Memory B cell (primary cell): ENCODE measurements around the gene CCL25.
A peak's percentile ranks its signal among the peaks of the same experiment; 100 is the strongest.
"Not testable (repeated sequence)": the region's sequence is repeated elsewhere in the genome, so short reads cannot be mapped to it uniquely, and the experiment has no call there.

Source experiments
- ATAC-seq: fragments of 150-1000 bp; cut with Tn5 transposase; 2 replicates; pipeline ENCODE4 v1.10.0; 2021; ENCODE audit warnings: low read depth, mild to moderate bottlenecking, moderate library complexity
- DNase-seq, 2 donors: peaks; one replicate each; pipeline ENCODE4 v3.0.0; 2022; ENCODE audit warnings: low spot score in 2 of 2
- H3K27ac Mint-ChIP-seq: one replicate; pipeline ENCODE4 v1.8.0; 2022; ENCODE audit warnings: mild to moderate bottlenecking, moderate library complexity, mixed read lengths
- H3K27me3 Mint-ChIP-seq: one replicate; pipeline ENCODE4 v1.8.0; 2022; ENCODE audit warnings: mixed read lengths
- H3K36me3 Mint-ChIP-seq: one replicate; pipeline ENCODE4 v1.8.0; 2022; ENCODE audit warnings: mild to moderate bottlenecking, mixed read lengths
- H3K4me1 Mint-ChIP-seq: one replicate; pipeline ENCODE4 v1.8.0; 2022; ENCODE audit warnings: mixed read lengths
- H3K4me3 Mint-ChIP-seq: one replicate; pipeline ENCODE4 v1.8.0; 2022; ENCODE audit warnings: mild to moderate bottlenecking, moderate library complexity, mixed read lengths
- H3K9me3 Mint-ChIP-seq: one replicate; pipeline ENCODE4 v1.8.0; 2022; ENCODE audit warnings: mixed read lengths

The CCL25 gene

DNA sequence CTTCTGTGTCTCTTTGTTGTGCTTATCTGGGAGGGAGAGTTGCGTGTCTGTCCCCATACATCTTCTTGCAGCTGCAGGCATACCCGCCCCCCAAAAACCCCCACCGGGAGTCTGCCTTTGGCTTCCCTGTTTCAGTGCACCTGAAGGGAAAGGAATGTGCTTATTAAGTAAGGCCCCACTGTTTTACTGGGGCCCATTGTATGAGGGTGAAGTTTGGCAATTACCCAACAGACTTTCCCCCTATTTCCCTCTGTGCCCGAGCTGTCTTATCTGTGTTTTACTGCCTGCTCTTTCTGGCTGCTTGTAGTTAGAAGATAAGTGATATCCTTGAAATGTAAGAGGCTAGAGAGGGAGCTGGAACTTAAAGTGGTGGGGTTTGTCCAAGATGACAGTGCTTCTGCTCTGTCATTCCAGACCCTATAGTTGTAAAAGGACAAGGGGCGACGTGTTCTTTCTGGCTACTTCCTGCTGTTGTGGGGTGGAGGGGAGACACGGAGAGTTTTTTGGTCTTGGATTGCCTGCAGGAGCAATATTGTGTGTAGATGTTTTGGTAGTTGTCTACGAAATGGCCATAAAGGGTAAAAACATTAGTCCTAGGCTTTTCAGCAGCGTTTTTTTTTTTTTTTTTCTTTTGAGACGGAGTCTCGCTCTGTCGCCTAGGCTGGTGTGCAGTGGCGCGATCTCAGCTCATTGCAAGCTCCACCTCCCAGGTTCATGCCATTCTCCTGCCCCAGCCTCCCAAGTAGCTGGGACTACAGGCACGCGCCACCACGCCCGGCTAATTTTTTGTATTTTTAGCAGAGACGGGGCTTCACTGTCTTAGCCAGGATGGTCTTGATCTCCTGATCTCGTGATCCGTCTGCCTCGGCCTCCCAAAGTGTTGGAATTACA lies 19.0 kb upstream of the CCL25 start:
- not testable (repeated sequence) for ATAC-seq, H3K27ac Mint-ChIP-seq, H3K9me3 Mint-ChIP-seq, H3K4me3 Mint-ChIP-seq, H3K4me1 Mint-ChIP-seq, H3K36me3 Mint-ChIP-seq, DNase-seq
- H3K27me3 Mint-ChIP-seq, result peaks cover 14% of the 10 kb centered on the region

DNA sequence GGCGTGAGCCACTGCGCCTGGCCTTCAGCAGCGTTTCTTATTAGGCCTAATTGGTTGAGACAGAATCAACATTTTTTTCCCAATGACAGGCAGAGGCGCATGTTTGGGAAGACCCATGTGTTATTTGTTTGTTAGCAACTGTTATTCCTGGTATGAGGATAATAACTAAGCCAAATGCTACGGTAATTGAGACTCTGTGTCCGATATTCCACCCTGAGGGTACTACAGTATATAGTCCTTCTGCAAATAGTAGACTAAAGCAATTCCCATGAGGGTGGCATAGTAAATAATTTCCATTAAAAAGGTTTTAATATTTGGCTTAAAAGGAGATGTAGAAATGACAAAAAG lies 18.4 kb upstream of the CCL25 start:
- Mint-ChIP-seq H3K9me3 (peaks cover 2% of the 10 kb centered on the region), H3K4me1 (no peaks in the 10 kb centered on the region)

DNA sequence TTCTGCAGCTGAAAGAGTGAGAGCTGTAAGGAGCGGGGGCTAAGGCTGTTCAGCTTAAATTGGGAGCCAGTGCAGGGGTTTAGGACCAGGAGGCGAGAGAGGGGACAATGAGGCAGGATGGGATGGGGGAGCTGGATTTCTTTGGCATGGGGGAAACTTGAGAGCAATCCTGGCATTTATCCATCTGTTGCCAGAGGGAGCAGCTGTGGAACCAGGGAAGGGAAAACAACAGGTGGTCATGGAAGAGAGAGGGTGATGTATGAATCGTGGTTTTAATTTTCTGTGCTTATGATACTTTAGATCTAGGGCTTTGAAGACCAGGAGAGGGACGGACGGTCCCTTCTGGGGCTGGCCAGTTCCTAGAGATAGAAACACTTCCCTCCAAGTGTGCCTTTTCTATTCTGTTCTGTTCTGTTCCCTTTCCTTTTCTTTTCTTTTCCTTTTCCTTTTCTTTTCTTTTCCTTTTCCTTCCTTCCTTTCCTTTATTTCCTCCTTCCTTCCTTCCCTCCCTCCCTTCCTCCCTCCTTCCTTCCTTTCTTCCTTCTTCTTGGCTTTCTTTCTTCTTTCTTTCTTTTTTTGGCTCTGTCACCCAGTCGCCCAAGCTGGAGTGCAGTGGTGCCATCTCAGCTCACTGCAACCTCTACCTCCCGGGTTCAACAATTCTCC lies 16.0 kb upstream of the CCL25 start:
- Mint-ChIP-seq H3K27me3 (peaks cover 21% of the 10 kb centered on the region), H3K27ac (no peak overlapping the region), H3K4me1 (no peaks in the 10 kb centered on the region), H3K4me3 (no peak overlapping the region), H3K36me3 (peaks cover 2% of the 10 kb centered on the region), H3K9me3 (peaks cover 2% of the 10 kb centered on the region)
- DNase-seq (no peak), ATAC-seq (no peak)

More for the DNA sequence above, 18.4 kb upstream of the CCL25 start:
- Mint-ChIP-seq H3K27ac (no peak overlapping the region), H3K27me3 (peaks cover 17% of the 10 kb centered on the region), H3K4me3 (no peak overlapping the region), H3K36me3 (peaks cover 2% of the 10 kb centered on the region)
- DNase-seq (no peak), ATAC-seq (no peak)

- ATAC-seq, result no peak
- no peak overlapping the region for H3K4me3 Mint-ChIP-seq
Measured at GRCh38 chr19:8038815-8039214, 13.7 kb upstream of the CCL25 start.

GRCh38 chr19:8039231-8039630 lies 13.3 kb upstream of the CCL25 start:
- no peak for DNase-seq
- H3K9me3 Mint-ChIP-seq, result peaks cover 2% of the 10 kb centered on the region
- ATAC-seq, result no peak
- no peak overlapping the region for H3K27ac Mint-ChIP-seq
- no peak overlapping the region for H3K4me3 Mint-ChIP-seq
- H3K36me3 Mint-ChIP-seq, result peaks cover 2% of the 10 kb centered on the region
- H3K27me3 Mint-ChIP-seq, result peaks cover 24% of the 10 kb centered on the region
- no peaks in the 10 kb centered on the region for H3K4me1 Mint-ChIP-seq

More at GRCh38 chr19:8038815-8039214, 13.7 kb upstream of the CCL25 start:
- no peak for DNase-seq
- no peak overlapping the region for H3K27ac Mint-ChIP-seq
- H3K9me3 Mint-ChIP-seq, result peaks cover 2% of the 10 kb centered on the region
- H3K27me3 Mint-ChIP-seq, result peaks cover 21% of the 10 kb centered on the region
- H3K36me3 Mint-ChIP-seq, result peaks cover 2% of the 10 kb centered on the region
- no peaks in the 10 kb centered on the region for H3K4me1 Mint-ChIP-seq

- Mint-ChIP-seq H3K9me3 (peaks cover 2% of the 10 kb centered on the region), H3K4me1 (no peaks in the 10 kb centered on the region), H3K36me3 (peaks cover 2% of the 10 kb centered on the region), H3K27ac (no peak overlapping the region), H3K4me3 (no peak overlapping the region), H3K27me3 (peaks cover 18% of the 10 kb centered on the region)
- no peak for ATAC-seq
- DNase-seq, result no peak
Measured at GRCh38 chr19:8041531-8041931, 11.0 kb upstream of the CCL25 start.

- ATAC-seq (no peak), DNase-seq (no peak)
- H3K9me3 Mint-ChIP-seq, result no peaks in the 10 kb centered on the region
- no peaks in the 10 kb centered on the region for H3K36me3 Mint-ChIP-seq
- no peaks in the 10 kb centered on the region for H3K4me1 Mint-ChIP-seq
- no peak overlapping the region for H3K27ac Mint-ChIP-seq
- peaks cover 14% of the 10 kb centered on the region for H3K27me3 Mint-ChIP-seq
- no peak overlapping the region for H3K4me3 Mint-ChIP-seq
Measured at GRCh38 chr19:8042900-8043299, 9.7 kb upstream of the CCL25 start.

GRCh38 chr19:8044018-8044417 lies 8.5 kb upstream of the CCL25 start:
- no peak overlapping the region for H3K27ac Mint-ChIP-seq
- H3K4me1 Mint-ChIP-seq, result no peaks in the 10 kb centered on the region
- peaks cover 11% of the 10 kb centered on the region for H3K27me3 Mint-ChIP-seq
- H3K9me3 Mint-ChIP-seq, result no peaks in the 10 kb centered on the region
- no peaks in the 10 kb centered on the region for H3K36me3 Mint-ChIP-seq
- DNase-seq (no peak), ATAC-seq (no peak)
- no peak overlapping the region for H3K4me3 Mint-ChIP-seq

DNA sequence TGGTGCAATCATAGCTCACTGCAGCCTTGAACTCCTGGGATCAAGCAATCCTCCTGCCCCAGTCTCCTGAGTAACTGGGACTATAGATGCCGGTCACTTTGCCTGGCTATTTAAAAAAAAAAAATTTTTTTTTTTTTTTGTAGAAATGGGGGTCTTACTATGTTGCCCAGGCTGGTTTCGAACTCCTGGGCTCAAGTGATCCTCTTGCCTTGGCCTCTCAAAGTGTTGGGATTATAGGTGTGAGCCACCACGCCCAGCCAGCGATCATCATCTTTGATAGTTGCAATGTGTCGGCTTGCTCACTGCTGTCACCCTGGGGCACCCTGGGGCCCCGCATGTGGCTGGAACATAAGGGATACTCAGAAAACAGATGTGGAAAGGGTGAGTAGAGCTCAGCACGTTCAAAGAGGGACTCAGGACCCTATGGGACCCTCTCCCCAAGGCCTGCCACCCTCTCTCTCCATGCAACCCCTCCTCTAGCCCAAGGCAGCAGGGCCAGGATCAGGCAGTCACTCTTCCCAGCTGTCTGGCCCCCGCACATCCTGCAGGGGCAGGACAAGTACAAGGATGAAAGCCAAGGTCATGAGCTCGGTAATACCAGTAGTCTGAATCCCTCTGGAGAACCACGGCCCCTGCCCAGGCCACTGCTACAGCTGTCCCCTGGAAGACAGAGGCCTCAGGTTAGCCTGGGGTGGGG lies 6.5 kb upstream of the CCL25 start:
- ATAC-seq (no peak), DNase-seq (no peak)
- no peak overlapping the region for H3K27ac Mint-ChIP-seq
- no peaks in the 10 kb centered on the region for H3K9me3 Mint-ChIP-seq
- H3K4me3 Mint-ChIP-seq, result no peak overlapping the region
- H3K27me3 Mint-ChIP-seq, result peaks cover 9% of the 10 kb centered on the region
- H3K4me1 Mint-ChIP-seq, result peaks cover 3% of the 10 kb centered on the region
- H3K36me3 Mint-ChIP-seq, result no peaks in the 10 kb centered on the region

DNA sequence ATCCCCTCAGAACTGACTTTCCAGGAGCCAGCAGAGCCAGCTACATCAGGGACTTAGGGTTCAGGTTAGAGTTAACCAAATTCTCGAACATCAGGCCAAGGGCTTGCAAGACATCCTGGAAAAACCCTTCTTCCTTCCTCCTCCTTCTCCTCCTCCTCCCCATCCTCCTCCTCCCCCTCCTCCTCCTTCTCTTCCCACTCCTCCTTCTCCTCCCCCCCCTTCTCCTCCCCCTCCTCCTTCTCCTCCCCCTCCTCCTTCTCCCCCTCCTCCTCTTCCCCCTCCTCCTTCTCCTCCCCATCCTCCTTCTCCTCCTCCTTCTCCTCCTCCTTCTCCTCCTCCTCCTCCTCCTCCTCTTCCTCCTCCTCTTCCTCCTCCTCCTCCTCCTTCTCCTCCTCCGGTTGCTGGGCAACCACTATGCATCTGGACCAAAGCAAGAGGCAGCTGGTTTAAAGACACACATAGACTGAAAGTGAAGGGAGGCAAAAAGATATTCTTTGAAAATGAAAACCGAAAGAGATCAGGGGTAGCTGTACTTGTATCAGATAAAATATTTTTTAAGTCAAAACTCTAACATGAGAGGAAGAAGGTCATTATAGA lies 5.9 kb upstream of the CCL25 start:
- no peaks in the 10 kb centered on the region for H3K36me3 Mint-ChIP-seq
- H3K4me3 Mint-ChIP-seq, result no peak overlapping the region
- H3K9me3 Mint-ChIP-seq, result no peaks in the 10 kb centered on the region
- H3K27me3 Mint-ChIP-seq, result peaks cover 6% of the 10 kb centered on the region
- DNase-seq (no peak), ATAC-seq (no peak)
- H3K4me1 Mint-ChIP-seq, result peaks cover 3% of the 10 kb centered on the region
- no peak overlapping the region for H3K27ac Mint-ChIP-seq

DNA sequence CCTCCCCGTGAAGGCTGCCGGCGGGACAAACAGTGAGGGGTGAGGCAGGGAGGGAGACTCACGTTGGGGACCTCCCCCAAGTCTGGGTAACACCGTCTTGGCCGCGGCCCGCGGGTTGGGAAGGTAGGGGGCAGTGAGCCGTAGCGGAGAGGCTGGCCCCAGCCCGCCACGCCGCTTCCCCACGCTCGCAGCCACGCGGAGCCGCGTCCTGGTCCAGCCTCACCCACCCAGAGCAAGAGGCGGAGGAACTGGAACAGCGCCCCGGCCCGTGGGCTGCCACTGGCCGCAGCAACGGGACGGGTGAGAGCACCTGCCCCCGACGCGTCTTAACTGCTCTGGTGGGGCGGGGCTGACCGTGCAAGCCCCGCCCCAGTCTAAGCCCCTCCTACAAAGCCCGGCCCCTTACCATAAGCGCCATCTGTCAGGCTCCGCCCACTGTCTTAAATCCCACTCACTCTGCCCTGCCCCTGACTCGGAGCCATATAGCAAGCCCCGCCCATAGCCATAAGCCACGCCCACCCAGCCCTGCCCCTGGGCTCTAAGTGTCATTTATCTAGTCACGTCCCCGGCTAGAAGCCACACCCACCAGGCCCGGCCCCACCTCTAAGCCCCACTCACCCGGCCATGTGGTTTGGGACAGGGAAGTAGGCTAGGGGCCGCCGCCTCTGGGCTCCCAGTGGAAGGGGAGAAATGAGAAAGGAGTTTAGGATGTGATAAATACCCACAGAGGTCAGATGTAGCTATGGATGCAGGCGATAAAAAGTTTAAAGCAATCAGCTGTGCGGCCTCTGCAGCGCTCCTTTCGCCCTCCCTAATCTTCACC lies 2.1 kb upstream of the CCL25 start:
- H3K4me1 Mint-ChIP-seq, result peaks cover 9% of the 10 kb centered on the region
- no peak overlapping the region for H3K27ac Mint-ChIP-seq
- no peaks in the 10 kb centered on the region for H3K36me3 Mint-ChIP-seq
- H3K4me3 Mint-ChIP-seq, result peak overlapping the region; percentile 77
- ATAC-seq (peak; percentile 87), DNase-seq (peak; percentile 75 to 80)
- peaks cover 1% of the 10 kb centered on the region for H3K27me3 Mint-ChIP-seq
- H3K9me3 Mint-ChIP-seq, result no peaks in the 10 kb centered on the region

DNA sequence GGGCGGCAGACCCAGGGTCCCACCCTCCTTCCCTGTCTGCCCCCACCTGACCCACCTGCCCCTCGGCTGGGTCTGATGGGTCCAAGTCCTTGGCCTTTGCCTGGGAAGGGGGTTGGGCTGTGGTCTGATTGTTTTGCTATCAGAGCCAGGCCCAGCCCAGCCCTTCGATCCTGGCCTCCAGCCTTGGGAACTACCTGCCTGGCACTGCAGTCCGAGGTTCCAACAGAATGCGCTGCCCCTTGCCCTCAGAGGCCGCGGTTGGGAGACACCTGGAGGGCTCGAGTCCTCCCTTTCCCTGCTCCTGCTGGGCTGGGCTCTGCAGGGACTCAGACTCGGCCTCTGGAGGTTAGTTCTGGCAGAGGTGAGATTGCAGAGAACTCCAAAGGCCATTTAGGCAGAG lies 1.6 kb downstream of the CCL25 start:
- DNase-seq (no peak), ATAC-seq (no peak)
- Mint-ChIP-seq H3K4me1 (peaks cover 9% of the 10 kb centered on the region), H3K9me3 (no peaks in the 10 kb centered on the region), H3K27ac (no peak overlapping the region), H3K4me3 (no peak overlapping the region), H3K27me3 (no peaks in the 10 kb centered on the region), H3K36me3 (no peaks in the 10 kb centered on the region)

DNA sequence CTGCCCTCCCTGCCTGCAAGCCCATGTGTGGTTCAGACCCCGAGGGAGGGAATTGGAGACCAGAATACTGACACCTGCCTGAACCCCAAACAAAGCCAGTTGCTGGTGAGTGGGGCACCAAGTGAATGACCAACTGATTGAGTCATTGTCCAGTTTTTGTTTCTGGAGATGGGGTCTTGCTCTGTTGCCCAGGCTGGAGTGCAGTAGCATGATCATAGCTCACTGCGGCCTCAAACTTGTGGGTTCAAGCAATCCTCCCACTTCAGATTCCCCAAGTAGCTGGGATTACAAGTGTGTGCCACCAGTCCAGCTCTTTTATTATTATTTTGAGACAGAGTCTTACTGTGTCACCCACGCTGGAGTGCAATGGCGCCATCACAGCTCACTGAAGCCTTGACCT lies 4.0 kb downstream of the CCL25 start:
- ATAC-seq, result no peak
- Mint-ChIP-seq H3K9me3 (no peaks in the 10 kb centered on the region), H3K27me3 (no peaks in the 10 kb centered on the region), H3K4me3 (no peak overlapping the region), H3K36me3 (no peaks in the 10 kb centered on the region), H3K4me1 (peaks cover 6% of the 10 kb centered on the region), H3K27ac (no peak overlapping the region)
- DNase-seq, result no peak
